ENCODE data around the gene FKBP1C. TPM values are rescaled to one million over a fixed set of nuclear protein-coding genes. Genes with fewer than 3 reads are reported as not detected.
"Not testable (repeated sequence)": the region's sequence is repeated elsewhere in the genome, so short reads cannot be mapped to it uniquely, and the experiment has no call there.

Gene FKBP1C
- 0.34 and 0.48 TPM in 2 replicates for polyA plus RNA-seq (2014; cell fraction: cytosol; rRNA removed)
- 0.11 TPM in 1 of 2 replicates, not detected in the other for polyA plus RNA-seq (2014; cell fraction: nucleus; rRNA removed)

GRCh38 chr6:63211343-63211742, at the start of gene FKBP1C:
Gene FKBP1C, plus strand, starts transcription at chr6:63211469.
- not testable (repeated sequence) for DNase-seq (ENCODE audit: low spot score)

- DNase-seq (ENCODE audit: low spot score) = not testable (repeated sequence)
Measured at GRCh38 chr6:63164047-63164803, 47.0 kb upstream of the FKBP1C start.

- no peak for DNase-seq (ENCODE audit: low spot score)
Measured at GRCh38 chr6:63174173-63174572, 37.1 kb upstream of the FKBP1C start.

- DNase-seq (ENCODE audit: low spot score) = no peak
Measured at GRCh38 chr6:63176181-63176580, 35.1 kb upstream of the FKBP1C start.

GRCh38 chr6:63180367-63180766, 30.9 kb upstream of the FKBP1C start:
- no peak for DNase-seq (ENCODE audit: low spot score)

- DNase-seq (ENCODE audit: low spot score) = no peak
Measured at GRCh38 chr6:63186970-63187369, 24.3 kb upstream of the FKBP1C start.

- no peak for DNase-seq (ENCODE audit: low spot score)
Measured at GRCh38 chr6:63188828-63189227, 22.4 kb upstream of the FKBP1C start.

- DNase-seq (ENCODE audit: low spot score) = no peak
Measured at GRCh38 chr6:63193324-63193723, 17.9 kb upstream of the FKBP1C start.

GRCh38 chr6:63197741-63198140, 13.5 kb upstream of the FKBP1C start:
- DNase-seq (ENCODE audit: low spot score) = no peak

- no peak for DNase-seq (ENCODE audit: low spot score)
Measured at GRCh38 chr6:63213325-63213724, 2.1 kb downstream of the FKBP1C start.

GRCh38 chr6:63214816-63215215, 3.5 kb downstream of the FKBP1C start:
- no peak for DNase-seq (ENCODE audit: low spot score)

GRCh38 chr6:63224179-63224578, 12.9 kb downstream of the FKBP1C start:
- DNase-seq (ENCODE audit: low spot score) = no peak

GRCh38 chr6:63225987-63226386, 14.7 kb downstream of the FKBP1C start:
- not testable (repeated sequence) for DNase-seq (ENCODE audit: low spot score)

- not testable (repeated sequence) for DNase-seq (ENCODE audit: low spot score)
Measured at GRCh38 chr6:63227928-63228894, 16.9 kb downstream of the FKBP1C start.

- not testable (repeated sequence) for DNase-seq (ENCODE audit: low spot score)
Measured at GRCh38 chr6:63230027-63230426, 18.8 kb downstream of the FKBP1C start.

- DNase-seq (ENCODE audit: low spot score) = not testable (repeated sequence)
Measured at GRCh38 chr6:63230511-63230910, 19.2 kb downstream of the FKBP1C start.

GRCh38 chr6:63236398-63236817, 25.1 kb downstream of the FKBP1C start:
- no peak for DNase-seq (ENCODE audit: low spot score)

GRCh38 chr6:63245420-63245819, 34.2 kb downstream of the FKBP1C start:
- DNase-seq (ENCODE audit: low spot score) = no peak

GRCh38 chr6:63245909-63246308, 34.6 kb downstream of the FKBP1C start:
- no peak for DNase-seq (ENCODE audit: low spot score)

GRCh38 chr6:63246581-63246980, 35.3 kb downstream of the FKBP1C start:
- no peak for DNase-seq (ENCODE audit: low spot score)

- DNase-seq (ENCODE audit: low spot score) = no peak
Measured at GRCh38 chr6:63249875-63250482, 38.7 kb downstream of the FKBP1C start.

GRCh38 chr6:63259153-63259552, 47.9 kb downstream of the FKBP1C start:
- no peak for DNase-seq (ENCODE audit: low spot score)
